GM21515 (cell line): Measurements from ENCODE around the gene KDM4D.
"Not testable (repeated sequence)": the region's sequence is repeated elsewhere in the genome, so short reads cannot be mapped to it uniquely, and the experiment has no call there.

Source experiments
- ATAC-seq: cut with Tn5 transposase; IDR thresholded peaks from one replicate; pipeline ENCODE4 v1.9.1; 2021; ENCODE audit not compliant: unreplicated experiment

The KDM4D gene

DNA sequence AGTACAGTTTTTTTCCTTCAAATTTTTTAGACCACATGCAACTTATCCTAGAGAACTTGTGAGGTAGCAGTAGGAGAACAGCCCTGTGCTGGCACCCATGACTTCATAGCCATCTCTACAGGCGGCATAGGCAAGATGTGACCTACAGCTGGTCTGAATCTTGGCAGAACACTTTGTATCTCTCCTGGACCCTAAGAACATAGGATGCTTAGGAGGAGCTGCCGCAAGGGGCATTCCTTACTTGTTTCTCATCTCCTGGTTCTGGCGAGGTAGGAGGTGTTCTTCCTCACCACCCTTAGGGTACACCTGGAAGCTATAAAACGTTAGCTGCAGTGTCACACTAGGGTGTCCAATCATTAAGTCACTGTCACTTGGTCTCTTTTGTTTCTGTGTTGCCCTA lies 16.5 kb upstream of the KDM4D start:
- no peak for ATAC-seq

DNA sequence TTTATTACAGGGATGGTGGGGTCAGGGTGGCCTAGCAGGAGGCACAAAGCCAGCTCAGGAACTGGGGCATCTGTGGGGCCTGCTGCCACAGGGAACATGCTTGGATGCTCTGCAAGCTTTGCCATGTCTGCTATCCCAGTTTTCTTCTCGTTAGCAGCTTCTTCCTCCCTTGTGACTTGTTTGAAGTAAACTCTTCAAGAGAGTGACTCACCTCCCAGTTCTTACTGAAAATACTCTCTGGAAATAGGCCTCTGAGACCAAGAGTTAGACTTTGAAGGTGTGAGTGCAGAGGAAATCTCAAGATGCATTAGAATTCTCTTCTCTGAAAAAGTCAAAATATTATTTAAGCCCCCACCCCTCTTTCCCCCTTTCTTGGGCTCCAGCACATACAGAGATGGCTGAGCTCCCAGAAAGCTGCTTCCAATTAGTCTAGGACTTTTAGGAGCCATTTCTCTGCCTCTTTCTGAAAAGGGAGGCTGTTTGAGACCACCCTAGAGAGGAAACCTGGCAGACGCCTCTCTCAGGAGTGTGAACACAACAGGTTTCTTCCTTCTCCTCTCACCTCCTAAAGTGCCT lies 15.3 kb upstream of the KDM4D start:
- no peak for ATAC-seq

DNA sequence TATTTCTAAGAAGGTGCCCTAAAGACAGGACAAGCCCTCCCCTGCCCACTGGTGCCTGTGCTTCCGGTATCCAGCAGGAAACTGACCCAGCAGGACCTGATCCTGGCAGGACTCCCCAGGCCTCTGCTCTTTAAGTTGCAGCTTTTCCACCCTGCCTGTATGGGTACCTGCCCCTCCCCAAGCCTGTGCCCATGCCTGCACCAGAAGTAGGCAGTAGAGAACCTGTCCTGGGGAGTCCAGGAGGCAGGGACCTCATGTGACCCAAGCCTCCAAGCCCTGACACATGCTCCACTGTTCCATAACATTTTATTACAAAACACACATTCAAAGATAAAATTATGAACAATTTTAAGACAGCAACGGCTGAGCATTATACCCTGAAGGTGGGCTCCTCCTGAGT lies 14.3 kb upstream of the KDM4D start:
- ATAC-seq = no peak

DNA sequence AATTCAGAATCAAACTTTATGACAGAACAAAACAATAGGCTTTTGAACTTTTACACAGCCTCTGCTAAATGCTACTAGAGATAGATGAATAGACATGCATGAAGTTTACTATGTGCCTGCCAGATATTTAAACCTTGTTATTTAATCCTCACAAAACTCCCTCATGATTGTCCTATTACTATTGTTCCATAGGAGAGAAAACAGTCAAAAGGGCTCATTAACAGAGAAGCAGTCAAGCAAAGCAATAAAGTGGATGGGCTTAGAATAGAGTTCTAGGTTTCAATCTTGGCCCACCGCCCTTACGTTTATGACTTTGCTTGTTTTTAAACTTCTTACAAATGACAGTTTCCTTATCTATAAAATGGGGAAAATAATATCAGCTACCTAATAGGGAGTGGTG lies 13.0 kb upstream of the KDM4D start:
- no peak for ATAC-seq

DNA sequence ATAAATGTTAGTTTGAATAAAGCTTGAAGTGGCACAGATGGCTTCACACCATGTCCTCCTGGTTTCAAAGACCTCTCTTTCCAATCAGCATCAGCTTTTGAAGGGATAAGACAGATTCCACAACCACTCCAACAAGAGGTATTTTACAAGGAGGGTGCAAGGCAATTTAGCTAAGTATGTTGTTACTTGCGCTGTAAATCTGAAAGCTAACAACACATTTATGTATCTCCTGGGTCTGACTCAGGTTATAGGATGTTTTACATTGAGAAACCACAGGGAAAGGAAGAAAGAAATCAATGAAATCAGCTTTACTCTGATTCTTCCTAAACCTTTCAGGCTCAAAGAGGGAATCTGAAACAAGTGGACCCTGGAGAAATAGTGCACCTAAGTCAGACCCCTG lies 12.3 kb upstream of the KDM4D start:
- no peak for ATAC-seq

DNA sequence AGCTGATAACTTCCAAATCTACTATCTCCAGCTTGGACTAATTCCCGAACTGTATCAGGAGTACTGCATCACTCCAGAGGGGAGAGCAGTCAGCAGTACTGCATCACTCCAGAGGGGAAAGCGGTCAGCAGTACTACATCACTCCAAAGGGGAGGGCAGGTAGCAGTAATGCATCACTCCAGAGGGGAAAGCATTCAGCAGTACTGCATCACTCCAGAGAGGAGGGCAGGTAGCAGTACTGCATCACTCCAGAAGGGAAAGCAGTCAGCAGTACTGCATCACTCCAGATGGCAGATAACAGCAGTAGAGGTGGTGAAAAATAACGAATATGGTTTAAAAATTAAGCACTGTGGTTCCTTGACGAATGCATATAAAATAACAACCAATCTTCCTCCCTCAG lies 8.6 kb upstream of the KDM4D start:
- no peak for ATAC-seq

DNA sequence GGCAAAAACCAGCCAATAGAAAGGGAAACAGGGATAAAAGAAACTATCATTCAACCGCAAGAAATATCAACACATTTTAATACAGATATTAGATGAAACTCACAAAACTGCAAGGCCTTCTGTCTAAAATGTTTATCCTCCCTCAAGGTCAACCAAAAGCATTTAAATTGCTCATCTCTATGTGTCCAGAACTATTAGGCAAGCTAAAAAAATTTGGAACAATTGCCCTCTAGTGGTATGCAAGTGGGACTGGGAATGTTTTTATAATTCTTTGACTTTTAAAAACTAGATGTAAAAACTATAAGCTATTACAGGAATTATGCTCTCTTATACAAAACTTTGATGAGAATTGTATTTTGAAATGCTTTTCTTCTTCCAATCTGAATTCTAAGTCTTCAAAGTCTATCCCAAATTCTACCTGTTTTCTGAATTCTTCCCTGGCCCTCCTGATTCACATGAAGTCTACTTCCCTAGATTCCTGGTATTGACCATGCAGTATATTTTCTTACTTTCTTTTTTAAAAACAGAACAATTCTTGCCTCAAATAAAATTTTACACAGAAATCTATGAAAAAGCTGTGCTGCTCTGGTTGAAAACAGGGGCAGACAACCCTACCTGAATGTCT lies 5.1 kb upstream of the KDM4D start:
- ATAC-seq = no peak

DNA sequence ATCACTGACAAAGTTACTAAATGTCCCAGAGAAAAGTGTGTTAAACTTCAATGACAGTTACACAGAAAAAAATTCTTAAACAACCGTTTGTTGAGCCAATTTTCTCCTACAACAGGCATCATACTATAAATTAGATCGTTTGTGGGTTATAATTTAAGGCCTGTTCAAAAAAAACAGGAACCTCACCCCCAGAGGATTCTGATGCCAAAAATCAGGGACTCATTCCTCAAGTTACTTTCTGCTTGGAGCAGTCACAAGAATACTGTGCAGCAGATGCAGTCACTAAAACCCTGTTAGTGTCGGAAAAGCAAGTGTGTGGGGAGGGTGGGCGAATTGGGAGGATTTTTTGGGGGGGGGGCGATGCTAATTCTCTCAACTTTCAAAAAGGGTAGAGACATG lies 810 bp upstream of the KDM4D start:
- no peak for ATAC-seq

DNA sequence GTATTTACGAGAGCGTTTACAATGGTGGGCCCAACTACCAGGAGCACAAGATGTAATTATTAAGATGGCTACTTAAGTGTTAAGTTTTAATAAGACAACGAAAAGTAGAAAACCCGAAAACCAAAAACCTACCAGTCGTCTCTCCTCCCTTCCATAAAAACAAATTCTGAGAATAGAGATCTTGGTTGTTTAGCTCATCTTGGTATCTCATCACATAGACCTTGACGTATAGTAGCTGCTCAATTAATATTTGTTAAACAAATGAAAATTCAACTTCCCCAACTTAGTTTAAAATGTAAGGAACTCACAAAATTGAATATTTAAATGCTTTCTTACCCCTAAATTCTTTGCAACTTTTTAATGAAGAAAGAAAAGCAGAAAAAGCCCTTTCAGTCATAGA lies 669 bp downstream of the KDM4D start:
- no peak for ATAC-seq

DNA sequence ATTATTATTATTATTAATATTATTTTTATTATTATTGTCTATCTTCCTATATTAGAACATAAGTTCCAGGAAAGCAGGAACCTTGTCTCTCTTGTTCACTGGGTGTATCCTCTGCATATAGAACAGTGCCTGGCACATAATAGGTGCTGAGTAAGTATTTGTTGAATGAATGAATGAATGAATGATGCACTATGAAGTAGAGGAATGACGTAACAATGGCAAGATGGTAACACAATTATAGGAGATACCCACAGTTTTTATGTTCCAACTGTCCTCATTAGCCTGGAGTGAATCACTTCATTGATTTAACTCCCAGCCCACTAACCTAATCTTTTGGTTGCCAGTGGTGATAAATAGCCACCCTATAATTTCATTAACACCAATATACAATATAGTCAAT lies 2.1 kb downstream of the KDM4D start:
- ATAC-seq = no peak

DNA sequence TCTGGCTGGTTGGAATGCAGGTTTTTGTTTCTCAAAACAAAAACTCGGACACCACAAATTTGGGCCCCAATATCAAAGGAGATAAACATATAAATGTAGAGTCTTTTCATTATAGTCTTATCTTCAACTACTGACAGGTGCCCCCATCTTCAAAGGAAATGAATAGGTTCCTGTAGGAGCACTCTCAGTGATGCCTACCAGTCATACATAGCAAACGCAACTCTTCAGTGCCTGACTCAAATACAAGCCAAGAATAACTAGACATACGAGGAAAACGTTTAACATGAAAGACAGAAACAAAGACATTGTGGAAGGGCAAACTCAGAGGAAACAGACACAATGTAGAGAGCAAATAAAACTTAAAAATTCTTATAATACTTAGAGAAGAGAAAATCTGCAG lies 13.9 kb downstream of the KDM4D start:
- ATAC-seq = no peak

DNA sequence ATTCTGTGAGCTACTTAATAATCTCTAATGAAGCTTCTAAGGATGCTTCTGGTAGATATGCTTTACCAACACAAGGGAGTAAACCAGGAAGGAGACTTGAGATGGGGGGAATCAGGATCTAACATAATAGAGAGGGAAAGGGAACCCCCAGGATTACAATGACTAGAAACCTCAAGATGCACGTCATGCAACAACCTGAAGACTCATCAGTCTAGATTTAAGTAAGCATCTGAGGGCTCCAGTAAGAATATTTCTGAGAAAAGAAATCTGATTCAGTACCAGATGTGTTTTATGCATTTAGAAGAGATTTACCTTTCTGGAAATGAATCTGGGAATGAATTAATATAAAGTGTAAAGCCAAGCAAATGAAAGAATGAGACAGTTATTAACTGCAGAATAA lies 15.2 kb downstream of the KDM4D start:
- ATAC-seq = no peak

DNA sequence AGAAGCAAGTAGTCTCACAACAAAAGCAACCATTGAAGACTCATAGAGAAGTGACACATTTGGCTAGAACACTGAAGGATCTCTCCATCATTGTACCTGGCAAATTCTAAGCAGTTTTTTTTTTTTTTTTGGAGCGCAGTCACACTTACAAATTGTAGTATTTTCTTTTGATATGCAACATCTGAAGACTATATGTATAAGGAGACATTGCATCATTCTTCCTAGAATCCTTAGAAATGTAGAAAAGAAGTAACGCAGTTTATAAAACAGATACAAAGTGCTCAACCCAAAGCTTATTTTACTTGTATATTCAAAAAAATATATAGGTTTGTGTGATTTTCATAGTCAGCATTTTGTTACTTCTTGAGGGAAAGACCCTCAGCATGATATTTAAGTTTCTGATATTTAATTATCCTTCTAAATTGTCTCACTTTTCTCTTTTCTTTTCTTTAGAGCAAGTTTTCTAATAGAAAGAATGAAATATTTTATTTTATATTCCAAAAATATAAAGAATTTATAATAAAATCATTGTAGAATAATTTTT lies 20.0 kb downstream of the KDM4D start:
- ATAC-seq = no peak

DNA sequence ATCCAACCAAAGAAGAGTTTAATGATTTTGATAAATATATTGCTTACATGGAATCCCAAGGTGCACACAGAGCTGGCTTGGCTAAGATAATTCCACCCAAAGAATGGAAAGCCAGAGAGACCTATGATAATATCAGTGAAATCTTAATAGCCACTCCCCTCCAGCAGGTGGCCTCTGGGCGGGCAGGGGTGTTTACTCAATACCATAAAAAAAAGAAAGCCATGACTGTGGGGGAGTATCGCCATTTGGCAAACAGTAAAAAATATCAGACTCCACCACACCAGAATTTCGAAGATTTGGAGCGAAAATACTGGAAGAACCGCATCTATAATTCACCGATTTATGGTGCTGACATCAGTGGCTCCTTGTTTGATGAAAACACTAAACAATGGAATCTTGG lies 23.9 kb downstream of the KDM4D start:
- no peak for ATAC-seq

DNA sequence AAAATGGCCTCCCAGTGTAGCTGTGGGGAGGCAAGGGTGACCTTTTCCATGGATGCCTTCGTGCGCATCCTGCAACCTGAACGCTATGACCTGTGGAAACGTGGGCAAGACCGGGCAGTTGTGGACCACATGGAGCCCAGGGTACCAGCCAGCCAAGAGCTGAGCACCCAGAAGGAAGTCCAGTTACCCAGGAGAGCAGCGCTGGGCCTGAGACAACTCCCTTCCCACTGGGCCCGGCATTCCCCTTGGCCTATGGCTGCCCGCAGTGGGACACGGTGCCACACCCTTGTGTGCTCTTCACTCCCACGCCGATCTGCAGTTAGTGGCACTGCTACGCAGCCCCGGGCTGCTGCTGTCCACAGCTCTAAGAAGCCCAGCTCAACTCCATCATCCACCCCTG lies 24.8 kb downstream of the KDM4D start:
- no peak for ATAC-seq

DNA sequence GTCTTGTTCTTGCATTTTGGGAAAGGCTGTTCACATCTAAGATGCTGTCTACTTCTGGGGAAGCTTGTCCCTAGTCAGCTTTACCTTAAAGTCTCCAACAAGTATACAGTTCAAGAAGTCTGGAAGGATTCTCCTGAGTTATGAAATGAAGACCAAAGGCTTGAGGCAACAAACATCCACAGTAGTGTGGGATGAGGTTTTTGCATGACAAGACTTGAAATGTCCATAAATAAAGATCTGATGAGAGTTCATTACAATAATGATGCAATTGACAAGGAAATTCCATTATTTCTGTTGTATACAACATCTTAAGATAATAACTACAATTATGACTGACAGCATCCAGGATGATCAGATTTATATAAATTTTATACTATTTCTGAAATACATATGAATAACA lies 30.2 kb downstream of the KDM4D start:
- no peak for ATAC-seq

DNA sequence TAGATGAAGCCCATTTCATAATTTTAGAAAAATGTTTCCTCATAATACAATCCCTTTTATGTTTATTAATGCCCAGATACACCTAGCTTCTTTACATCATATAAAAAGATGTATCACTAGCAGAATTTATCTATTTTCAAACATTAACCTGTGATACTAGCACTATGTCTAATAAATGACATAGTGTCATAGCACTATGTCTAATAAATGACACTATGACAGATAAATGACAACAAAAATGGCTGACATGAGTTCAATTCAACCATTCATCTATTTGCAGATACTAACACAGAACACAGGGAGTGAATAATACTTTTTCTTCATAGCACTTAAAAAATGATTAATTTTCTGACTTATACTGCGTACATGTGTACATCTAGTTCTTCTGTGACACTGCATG lies 32.1 kb downstream of the KDM4D start:
- no peak for ATAC-seq

DNA sequence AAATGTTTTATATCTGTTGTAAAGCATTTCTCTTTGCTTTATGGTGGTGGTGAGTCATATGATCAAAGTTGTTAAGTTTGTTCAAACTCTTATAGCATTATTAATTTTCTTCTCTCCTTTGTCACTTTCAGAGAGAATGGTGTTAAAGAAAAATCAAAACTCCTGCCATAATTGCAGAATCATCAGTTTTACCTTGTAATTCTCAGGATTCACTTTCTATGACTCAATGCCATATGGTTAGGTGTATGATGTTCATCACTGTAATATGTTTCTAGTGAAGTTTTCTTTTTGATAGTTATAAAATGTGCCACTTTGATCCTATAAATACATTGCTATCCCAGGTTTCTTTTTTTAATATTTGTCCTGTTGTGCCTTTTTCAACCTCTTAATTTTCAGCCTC lies 37.9 kb downstream of the KDM4D start:
- no peak for ATAC-seq

DNA sequence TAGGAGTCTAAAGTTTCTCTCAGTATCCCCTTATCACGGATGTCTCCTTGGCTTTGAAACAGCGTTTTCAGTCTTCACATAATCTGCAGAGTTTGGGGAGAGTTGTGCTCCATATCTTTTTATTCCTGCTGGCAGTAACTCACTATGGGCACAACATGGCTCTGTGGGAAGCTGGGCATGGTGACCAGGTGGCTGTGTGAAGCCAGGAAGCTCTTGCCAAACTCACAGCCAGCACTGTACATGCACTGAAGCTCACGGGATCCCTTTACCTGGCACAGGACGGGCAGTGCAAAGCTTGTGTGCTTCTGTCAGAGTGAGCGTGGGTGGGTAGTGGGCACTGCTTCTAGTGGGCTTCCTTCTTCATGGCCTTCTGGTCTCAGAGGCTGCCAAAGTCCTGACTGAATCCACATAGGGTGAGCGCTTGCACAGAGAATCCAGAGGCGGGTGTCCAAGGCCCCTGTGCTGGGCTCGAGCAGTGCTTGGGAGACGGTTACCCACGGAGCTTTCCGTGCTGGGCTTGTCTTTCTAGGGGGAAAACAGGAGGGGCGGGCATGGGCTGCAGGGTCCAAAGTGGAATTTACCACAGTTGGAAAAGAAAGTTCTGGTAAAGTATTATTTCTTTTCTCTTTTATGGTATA lies 40.8 kb downstream of the KDM4D start:
- no peak for ATAC-seq

DNA sequence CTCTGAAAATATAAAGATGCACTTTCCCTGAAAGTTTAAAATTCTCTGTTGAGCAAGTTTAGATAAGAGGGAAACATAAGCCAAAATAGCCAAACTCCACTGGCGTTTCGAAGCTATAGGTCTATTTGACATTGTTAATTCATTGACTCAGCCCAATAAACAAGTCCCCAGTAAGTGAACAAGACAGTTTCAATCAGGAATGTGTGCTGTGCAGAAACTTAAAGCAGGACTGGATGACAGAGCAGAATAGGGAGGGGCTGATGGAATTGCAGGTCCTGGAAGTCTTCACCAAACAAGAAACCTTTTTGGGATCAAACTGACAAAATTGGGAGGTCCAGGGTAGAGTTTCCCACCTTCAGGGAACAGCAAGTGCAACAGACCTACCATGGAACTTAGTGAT lies 42.6 kb downstream of the KDM4D start:
- ATAC-seq = no peak

DNA sequence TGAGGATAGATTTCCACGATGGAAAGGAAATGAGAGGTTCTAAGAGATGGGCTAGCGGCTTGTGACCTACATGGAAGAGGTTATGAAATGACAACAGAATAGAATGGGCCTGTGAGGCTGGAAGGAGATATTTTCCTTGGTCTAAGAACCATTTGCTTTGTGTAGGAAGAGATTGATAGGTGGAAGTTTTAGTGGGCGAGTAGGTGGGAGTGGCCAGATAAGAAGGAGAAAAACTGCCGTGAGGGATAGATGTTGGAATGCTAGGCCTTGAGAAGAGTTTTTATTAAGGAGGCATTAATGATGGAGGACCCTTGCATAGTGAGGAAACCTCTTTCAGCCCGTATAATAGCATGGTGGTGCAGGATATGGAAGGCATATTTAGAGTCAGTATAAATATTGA lies 48.0 kb downstream of the KDM4D start:
- not testable (repeated sequence) for ATAC-seq

DNA sequence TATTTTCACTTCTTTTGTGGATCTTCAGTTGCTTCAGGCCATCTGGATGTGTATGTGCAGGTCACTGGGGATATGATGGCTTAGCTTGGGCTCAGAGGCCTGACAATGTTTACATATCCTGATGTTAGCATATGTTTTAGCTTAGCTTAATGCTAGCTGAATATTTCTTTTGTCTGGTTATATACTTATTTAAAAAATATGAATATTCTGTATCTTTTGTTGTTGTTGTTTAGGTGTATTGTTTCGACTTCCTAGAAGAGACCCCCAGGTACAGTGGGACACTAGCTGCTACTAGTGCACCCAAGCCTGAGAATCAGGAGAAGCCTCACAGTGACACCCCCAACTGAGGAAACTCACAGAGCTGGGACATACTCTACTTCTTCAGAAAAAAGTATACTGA lies 51.4 kb downstream of the KDM4D start, which contains the start of gene KDM4E:
TSS of gene KDM4E (plus strand) at position 301 of the 400 bp plus-strand sequence. CDS start 300 bp downstream, outside the sequence.
- ATAC-seq = no peak
